HCEC 1CT (cell line): ENCODE data around the gene PRXL2B.
A peak's percentile ranks its signal among the peaks of the same experiment; 100 is the strongest.
"Not testable (repeated sequence)": the region's sequence is repeated elsewhere in the genome, so short reads cannot be mapped to it uniquely, and the experiment has no call there.

Source experiments
- DNase-seq: peaks from one replicate; pipeline ENCODE4 v3.0.0-alpha.2; 2017

Gene PRXL2B

GRCh38 chr1:2566101-2567045 lies 20.2 kb upstream of the PRXL2B start:
- no peak for DNase-seq

GRCh38 chr1:2567083-2567679 lies 19.4 kb upstream of the PRXL2B start:
- DNase-seq, result no peak

- not testable (repeated sequence) for DNase-seq
These were observed 18.3 kb upstream of the PRXL2B start for GRCh38 chr1:2568187-2568816.

- no peak for DNase-seq
These were observed 17.5 kb upstream of the PRXL2B start for GRCh38 chr1:2569060-2569459.

GRCh38 chr1:2569703-2570102 lies 16.9 kb upstream of the PRXL2B start:
- DNase-seq, result not testable (repeated sequence)

GRCh38 chr1:2570332-2570731 lies 16.2 kb upstream of the PRXL2B start:
- no peak for DNase-seq

GRCh38 chr1:2571348-2571747 lies 15.2 kb upstream of the PRXL2B start:
- DNase-seq, result no peak

GRCh38 chr1:2573250-2573920 lies 13.2 kb upstream of the PRXL2B start:
- DNase-seq, result no peak

- no peak for DNase-seq
These were observed 12.2 kb upstream of the PRXL2B start for GRCh38 chr1:2574350-2574749.

GRCh38 chr1:2575801-2576663 lies 10.5 kb upstream of the PRXL2B start:
- no peak for DNase-seq

- DNase-seq, result not testable (repeated sequence)
These were observed 9.0 kb upstream of the PRXL2B start for GRCh38 chr1:2577565-2578075.

- DNase-seq, result no peak
These were observed 7.8 kb upstream of the PRXL2B start for GRCh38 chr1:2578758-2579118.

- DNase-seq, result no peak
These were observed 5.9 kb upstream of the PRXL2B start for GRCh38 chr1:2580691-2581090.

GRCh38 chr1:2582391-2582790 lies 4.2 kb upstream of the PRXL2B start:
- no peak for DNase-seq

- DNase-seq, result no peak
These were observed 3.2 kb upstream of the PRXL2B start for GRCh38 chr1:2583331-2583791.

GRCh38 chr1:2583871-2584351 lies 2.7 kb upstream of the PRXL2B start:
- no peak for DNase-seq

GRCh38 chr1:2584686-2585317 lies 1.8 kb upstream of the PRXL2B start:
- no peak for DNase-seq

GRCh38 chr1:2585318-2586092 lies 1.1 kb upstream of the PRXL2B start:
- peak; percentile 36 for DNase-seq

- peak; percentile 3 for DNase-seq
These were observed 688 bp downstream of the PRXL2B start for GRCh38 chr1:2587071-2587859.
